Astrocyte (in vitro differentiated cells and primary cell): Measurements from ENCODE around the gene APOC3.

Experiments used
- EZH2 ChIP-seq: IDR thresholded peaks from 2 replicates; pipeline ENCODE4 v1.6.1; 2012; ENCODE audit warnings: mild to moderate bottlenecking, low read length, inconsistent platforms; ENCODE audit not compliant: insufficient read depth
- TF ChIP-seq, protein P1 (sequence below): IDR thresholded peaks from 2 replicates; pipeline ENCODE4 v1.5.1; 2011; ENCODE audit warnings: low read depth, mild to moderate bottlenecking, inconsistent platforms, low read length, moderate library complexity; ENCODE audit not compliant: insufficient read depth

GRCh38 chr11:116837231-116838091, 7.8 kb downstream of the APOC3 start, which contains the start of gene APOA1:
- TF ChIP-seq, protein P1, sequence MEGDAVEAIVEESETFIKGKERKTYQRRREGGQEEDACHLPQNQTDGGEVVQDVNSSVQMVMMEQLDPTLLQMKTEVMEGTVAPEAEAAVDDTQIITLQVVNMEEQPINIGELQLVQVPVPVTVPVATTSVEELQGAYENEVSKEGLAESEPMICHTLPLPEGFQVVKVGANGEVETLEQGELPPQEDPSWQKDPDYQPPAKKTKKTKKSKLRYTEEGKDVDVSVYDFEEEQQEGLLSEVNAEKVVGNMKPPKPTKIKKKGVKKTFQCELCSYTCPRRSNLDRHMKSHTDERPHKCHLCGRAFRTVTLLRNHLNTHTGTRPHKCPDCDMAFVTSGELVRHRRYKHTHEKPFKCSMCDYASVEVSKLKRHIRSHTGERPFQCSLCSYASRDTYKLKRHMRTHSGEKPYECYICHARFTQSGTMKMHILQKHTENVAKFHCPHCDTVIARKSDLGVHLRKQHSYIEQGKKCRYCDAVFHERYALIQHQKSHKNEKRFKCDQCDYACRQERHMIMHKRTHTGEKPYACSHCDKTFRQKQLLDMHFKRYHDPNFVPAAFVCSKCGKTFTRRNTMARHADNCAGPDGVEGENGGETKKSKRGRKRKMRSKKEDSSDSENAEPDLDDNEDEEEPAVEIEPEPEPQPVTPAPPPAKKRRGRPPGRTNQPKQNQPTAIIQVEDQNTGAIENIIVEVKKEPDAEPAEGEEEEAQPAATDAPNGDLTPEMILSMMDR: no peak
- no peak for TF ChIP-seq EZH2
